Ascending aorta (tissue), 2 donors: Measurements from ENCODE around the gene PHLDA3. TPM values are rescaled to one million over a fixed set of nuclear protein-coding genes. Genes with fewer than 3 reads are reported as not detected.

Experiments
- DNase-seq, 2 donors: peaks; one replicate each; pipeline ENCODE4 v3.0.0-alpha.2; 2019; ENCODE audit warnings: low spot score in 2 of 2
- H3K27ac ChIP-seq, 2 donors: fragments of 200-600 bp; sonication (generic); one replicate each; pipeline ENCODE4 v1.5.1; 2016 to 2017; ENCODE audit warnings: mild to moderate bottlenecking in 1 of 2
- H3K27me3 ChIP-seq: fragments of 200-600 bp; sonication (generic); one replicate; pipeline ENCODE4 v1.5.1; 2017
- H3K36me3 ChIP-seq, 2 donors: fragments of 200-600 bp; sonication (generic); one replicate each; pipeline ENCODE4 v1.5.1; 2016
- H3K4me1 ChIP-seq, 2 donors: fragments of 200-600 bp; sonication (generic); one replicate each; pipeline ENCODE4 v1.5.1; 2016 to 2017; ENCODE audit warnings: mild to moderate bottlenecking in 1 of 2
- H3K4me3 ChIP-seq, 2 donors: fragments of 200-600 bp; sonication (generic); one replicate each; pipeline ENCODE4 v1.5.1; 2016 to 2017; ENCODE audit warnings: mild to moderate bottlenecking in 1 of 2
- H3K9me3 ChIP-seq, 2 donors: fragments of 200-600 bp; sonication (generic); one replicate each; pipeline ENCODE4 v1.5.1; 2016
- CTCF ChIP-seq, 3 experiments: fragments of 200-600 bp in 2 of 3; fragments of 450-650 bp in 1 of 3; sonication (generic) in 2 of 3; IDR thresholded peaks; one replicate each; pipeline ENCODE4 v1.5.1; 2016 to 2019; ENCODE audit warnings: antibody characterized with exemption in 3 of 3, mild to moderate bottlenecking in 1 of 3, moderate library complexity in 1 of 3
- intact Hi-C: fragments of 100-400 bp; cut with DNase I; formaldehyde crosslinking; loops from one replicate; pipeline ENCODE4 v1.15.1; 2023
- total RNA-seq: library from RNA; depleted of rRNA; stranded (reverse); fragments of >200 nt; gene quantifications from one replicate; pipeline ENCODE4 v1.1.0, GENCODE V29; 2016

The PHLDA3 gene
- total RNA-seq, 1 donor from 2014 or later = 111 TPM

- Histone ChIP-seq H3K27me3 (no peaks in the 10 kb centered on the region), H3K27ac (peak overlapping the region; percentile 66 to 72), H3K9me3 (no peaks in the 10 kb centered on the region), H3K36me3 (peaks cover 45 to 51% of the 10 kb centered on the region in 2 donors), H3K4me1 (peaks cover 9 to 30% of the 10 kb centered on the region in 2 donors), H3K4me3 (no peak overlapping the region)
- TF ChIP-seq CTCF (IDR thresholded peaks at IDR 0.05) = no peak
- intact Hi-C loops = loop anchor here (1.0 to 2.0 kb wide), 3 partner anchors 16 to 46 kb away; no protein-coding TSS in a partner anchor
- DNase-seq = no peak
These were observed 13.8 kb upstream of the PHLDA3 start for GRCh38 chr1:201482755-201483154.

- intact Hi-C loops = loop anchor here (1.0 to 2.0 kb wide), 3 partner anchors 17 to 45 kb away; no protein-coding TSS in a partner anchor
- Histone ChIP-seq H3K9me3 (no peaks in the 10 kb centered on the region), H3K27me3 (no peaks in the 10 kb centered on the region), H3K27ac (peak overlapping the region; percentile 66 to 72), H3K4me3 (peak overlapping the region; percentile 23 to 63), H3K36me3 (peaks cover 36 to 43% of the 10 kb centered on the region in 2 donors), H3K4me1 (peaks cover 9 to 28% of the 10 kb centered on the region in 2 donors)
- peak; percentile 46 to 89 for DNase-seq
- peak; percentile 79 to 94 (median 90) for TF ChIP-seq CTCF (IDR thresholded peaks at IDR 0.05)
These were observed 12.9 kb upstream of the PHLDA3 start for GRCh38 chr1:201481761-201482493.

GRCh38 chr1:201481004-201481380, 12.0 kb upstream of the PHLDA3 start:
- Histone ChIP-seq H3K27me3 (no peaks in the 10 kb centered on the region), H3K9me3 (no peaks in the 10 kb centered on the region), H3K27ac (peak overlapping the region; percentile 66 to 72), H3K36me3 (peaks cover 28 to 33% of the 10 kb centered on the region in 2 donors), H3K4me1 (peaks cover 9 to 28% of the 10 kb centered on the region in 2 donors), H3K4me3 (peak overlapping the region; percentile 36 to 63)
- TF ChIP-seq CTCF (IDR thresholded peaks at IDR 0.05) = no peak
- intact Hi-C loops = no loop called here
- no peak for DNase-seq

GRCh38 chr1:201480231-201481003, 11.4 kb upstream of the PHLDA3 start:
- intact Hi-C loops = loop anchor here (1.0 kb wide), 1 partner anchor 32 kb away; no protein-coding TSS in a partner anchor

More at GRCh38 chr1:201480231-201481003, 11.4 kb upstream of the PHLDA3 start:
- H3K27ac ChIP-seq = peak overlapping the region; percentile 66 to 72
- H3K4me3 ChIP-seq = peak overlapping the region; percentile 36 to 63
- DNase-seq = peak; percentile 57 to 91
- H3K36me3 ChIP-seq = peaks cover 22 to 28% of the 10 kb centered on the region in 2 donors
- H3K9me3 ChIP-seq = no peaks in the 10 kb centered on the region
- peaks cover 9 to 24% of the 10 kb centered on the region in 2 donors for H3K4me1 ChIP-seq
- no peaks in the 10 kb centered on the region for H3K27me3 ChIP-seq
- TF ChIP-seq CTCF (IDR thresholded peaks at IDR 0.05) = no peak
